Measurements from ENCODE around the gene ITLN1.
"Not testable (repeated sequence)": the region's sequence is repeated elsewhere in the genome, so short reads cannot be mapped to it uniquely, and the experiment has no call there.

ITLN1 gene

GRCh38 chr1:160882582-160882981 lies 2.4 kb downstream of the ITLN1 start:
- no peak for DNase-seq

- not testable (repeated sequence) for DNase-seq
These were observed 3.7 kb downstream of the ITLN1 start for GRCh38 chr1:160881264-160881663.

GRCh38 chr1:160880216-160880615 lies 4.8 kb downstream of the ITLN1 start:
- DNase-seq: no peak

GRCh38 chr1:160879056-160879455 lies 5.9 kb downstream of the ITLN1 start:
- no peak for DNase-seq

GRCh38 chr1:160877221-160877620 lies 7.8 kb downstream of the ITLN1 start:
- peak; percentile 15 for DNase-seq

GRCh38 chr1:160876311-160876710 lies 8.7 kb downstream of the ITLN1 start:
- DNase-seq: no peak

GRCh38 chr1:160875591-160875990 lies 9.4 kb downstream of the ITLN1 start:
- not testable (repeated sequence) for DNase-seq

- DNase-seq: peak; percentile 25
These were observed 10.0 kb downstream of the ITLN1 start for GRCh38 chr1:160874935-160875334.

- no peak for DNase-seq
These were observed 16.8 kb downstream of the ITLN1 start for GRCh38 chr1:160868141-160868540.

- not testable (repeated sequence) for DNase-seq
These were observed 17.3 kb downstream of the ITLN1 start for GRCh38 chr1:160867651-160868050.

GRCh38 chr1:160866695-160867260 lies 18.2 kb downstream of the ITLN1 start:
- no peak for DNase-seq

GRCh38 chr1:160866001-160866694 lies 18.8 kb downstream of the ITLN1 start:
- DNase-seq: peak; percentile 6

GRCh38 chr1:160865337-160865736 lies 19.6 kb downstream of the ITLN1 start:
- no peak for DNase-seq

GRCh38 chr1:160864173-160864572 lies 20.8 kb downstream of the ITLN1 start:
- no peak for DNase-seq

GRCh38 chr1:160863774-160864131 lies 21.2 kb downstream of the ITLN1 start:
- DNase-seq: no peak

- no peak for DNase-seq
These were observed 21.8 kb downstream of the ITLN1 start for GRCh38 chr1:160863061-160863773.

GRCh38 chr1:160862203-160863060 lies 22.5 kb downstream of the ITLN1 start, which contains the start of gene CD244:
CD244 (minus strand) TSS chr1:160862887; CDS start chr1:160862677, 210 bp downstream.
- DNase-seq: peak; percentile 27

GRCh38 chr1:160860840-160861505 lies 24.0 kb downstream of the ITLN1 start:
- no peak for DNase-seq

GRCh38 chr1:160859166-160859565 lies 25.8 kb downstream of the ITLN1 start:
- DNase-seq: no peak

GRCh38 chr1:160858507-160858906 lies 26.5 kb downstream of the ITLN1 start:
- no peak for DNase-seq

GRCh38 chr1:160858097-160858496 lies 26.9 kb downstream of the ITLN1 start:
- peak; percentile 8 for DNase-seq

- DNase-seq: no peak
These were observed 29.6 kb downstream of the ITLN1 start for GRCh38 chr1:160855181-160855981.

All from DMS53 (cell line).